ENCODE measurements around the gene ACSM4. TPM values are rescaled to one million over a fixed set of nuclear protein-coding genes. Genes with fewer than 3 reads are reported as not detected.

Gene ACSM4
- total and polyA plus RNA-seq, 9 donors, result not detected

DNA sequence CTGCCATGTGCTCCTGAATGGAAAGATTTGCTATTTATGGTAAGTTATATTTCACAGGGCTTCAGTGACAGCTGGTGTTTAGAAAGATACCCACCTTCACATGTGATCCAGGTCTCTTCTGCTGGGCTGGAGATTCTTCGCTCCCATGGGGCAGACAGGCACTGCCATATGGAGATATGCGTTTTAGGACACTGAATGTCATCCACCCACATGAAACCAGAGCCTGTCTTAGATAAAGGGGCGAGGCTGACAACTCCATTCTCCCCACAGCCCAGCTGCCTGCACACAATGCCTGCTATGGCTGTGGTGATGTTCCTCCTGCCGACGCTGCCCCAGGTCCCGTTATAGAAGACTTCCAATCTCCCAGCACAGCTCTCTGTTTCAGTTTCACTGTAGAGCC is 69.4 kb downstream of the ACSM4 start:
- no peak overlapping the region for H3K27ac ChIP-seq
- no peak for DNase-seq
- no peaks in the 10 kb centered on the region for H3K36me3 ChIP-seq
- TF ChIP-seq POLR2A (IDR thresholded peaks at IDR 0.05) (no peak), CTCF (IDR thresholded peaks at IDR 0.05) (no peak), EP300 (IDR thresholded peaks at IDR 0.05) (no peak)
- 55 to 70% (median 58%) methylated on average over 6 of the region's 6 CpGs for WGBS, 3 donors
- no peaks in the 10 kb centered on the region for H3K27me3 ChIP-seq
- H3K9me3 ChIP-seq, result no peaks in the 10 kb centered on the region
- no peaks in the 10 kb centered on the region for H3K4me1 ChIP-seq (ENCODE audit: insufficient read depth)
- intact Hi-C loops (cut with DNase I), result no loop called here
- H3K4me3 ChIP-seq, result no peak overlapping the region

DNA sequence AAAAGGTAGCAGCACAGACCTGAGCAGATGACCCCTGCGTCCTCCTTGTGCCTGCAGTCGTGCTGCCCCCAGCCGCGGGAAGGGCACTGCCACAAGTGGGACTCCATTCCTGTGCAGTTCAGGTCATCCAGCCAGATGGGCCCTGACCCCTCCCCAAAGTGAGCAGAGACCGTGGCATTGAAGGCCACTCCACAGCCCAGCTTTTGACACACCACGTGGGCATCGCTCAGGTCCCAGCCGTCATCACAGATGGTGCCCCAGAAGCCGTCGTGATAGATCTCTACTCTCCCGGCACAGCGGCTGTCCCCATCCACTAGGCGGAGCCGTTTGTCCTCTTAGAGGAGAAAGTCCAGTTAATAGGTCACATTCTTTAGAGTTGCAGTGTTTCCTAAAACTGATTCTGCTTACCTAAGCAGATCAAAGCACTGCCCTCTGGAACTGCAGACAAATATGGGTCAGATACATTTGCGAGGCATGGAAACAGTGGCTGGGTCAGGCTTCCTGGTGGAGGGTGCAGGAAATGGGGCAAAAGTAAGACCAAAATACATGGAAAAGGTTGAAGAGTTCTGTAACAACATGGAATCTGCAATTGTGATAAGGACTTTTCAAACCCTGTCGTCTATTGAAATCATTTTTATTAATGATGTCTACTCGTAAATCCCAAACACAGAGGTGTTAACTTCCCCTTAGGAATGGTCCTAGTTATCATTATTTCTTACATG is 70.7 kb downstream of the ACSM4 start:
- DNase-seq, result no peak
- Histone ChIP-seq H3K27ac (no peak overlapping the region), H3K4me1 (ENCODE audit: insufficient read depth) (no peaks in the 10 kb centered on the region), H3K4me3 (no peak overlapping the region), H3K36me3 (no peaks in the 10 kb centered on the region), H3K9me3 (no peaks in the 10 kb centered on the region), H3K27me3 (no peaks in the 10 kb centered on the region)
- TF ChIP-seq CTCF (IDR thresholded peaks at IDR 0.05), result no peak
- TF ChIP-seq POLR2A (IDR thresholded peaks at IDR 0.05), result no peak
- no peak for TF ChIP-seq EP300 (IDR thresholded peaks at IDR 0.05)
- intact Hi-C loops (cut with DNase I), result no loop called here
- WGBS, 3 donors, result 34 to 49% (median 40%) methylated on average over 17 of the region's 17 CpGs

DNA sequence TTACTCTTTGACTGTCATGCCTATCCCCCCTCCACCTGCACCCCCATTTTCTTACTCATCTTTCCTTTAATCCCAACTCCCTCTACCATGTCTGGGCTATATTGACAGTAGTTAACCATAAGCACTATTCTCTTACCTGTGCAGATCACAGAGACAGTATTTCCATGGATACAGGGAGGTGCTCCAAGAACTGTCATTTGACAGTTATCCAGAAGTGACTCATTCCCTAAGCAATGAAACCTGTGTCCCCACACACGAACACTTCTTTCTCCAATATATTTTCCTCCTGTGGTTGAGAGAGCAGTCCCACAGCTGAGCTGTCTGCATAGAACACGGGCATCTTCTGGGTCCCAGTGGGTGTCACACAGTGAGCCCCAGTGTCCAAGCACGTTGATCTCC is 71.3 kb downstream of the ACSM4 start:
- Histone ChIP-seq H3K4me1 (ENCODE audit: insufficient read depth) (no peaks in the 10 kb centered on the region), H3K36me3 (no peaks in the 10 kb centered on the region), H3K27me3 (no peaks in the 10 kb centered on the region), H3K9me3 (no peaks in the 10 kb centered on the region), H3K27ac (no peak overlapping the region), H3K4me3 (no peak overlapping the region)
- WGBS, 3 donors, result 66 to 77% (median 70%) methylated on average over 3 of the region's 3 CpGs
- no peak for DNase-seq
- intact Hi-C loops (cut with DNase I), result no loop called here
- TF ChIP-seq POLR2A (IDR thresholded peaks at IDR 0.05) (no peak), CTCF (IDR thresholded peaks at IDR 0.05) (no peak), EP300 (IDR thresholded peaks at IDR 0.05) (no peak)

GRCh38 chr12:7376196-7376595 is 72.3 kb downstream of the ACSM4 start:
- no peaks in the 10 kb centered on the region for H3K36me3 ChIP-seq
- WGBS, 3 donors, result 73 to 84% (median 80%) methylated on average over 1 of the region's 1 CpG
- H3K27me3 ChIP-seq, result no peaks in the 10 kb centered on the region
- no peak for DNase-seq
- TF ChIP-seq CTCF (IDR thresholded peaks at IDR 0.05) (no peak), EP300 (IDR thresholded peaks at IDR 0.05) (no peak), POLR2A (IDR thresholded peaks at IDR 0.05) (no peak)
- no peaks in the 10 kb centered on the region for H3K9me3 ChIP-seq
- intact Hi-C loops (cut with DNase I), result no loop called here
- no peak overlapping the region for H3K4me3 ChIP-seq
- H3K4me1 ChIP-seq (ENCODE audit: insufficient read depth), result no peaks in the 10 kb centered on the region
- H3K27ac ChIP-seq, result no peak overlapping the region

Other genes starting within 250 kb of the ACSM4 start
- gene C1S, start 243.4 kb upstream of the ACSM4 start, total RNA-seq, result 1,000 to 10,000 TPM in 3 of 7 donors, 100 to 1,000 TPM in 4; 499 to 1,495 (median 773) TPM
- 1,000 to 10,000 TPM in 1 of 2 donors, 100 to 1,000 TPM in 1; 952 to 1,168 TPM for gene C1S, start 243.4 kb upstream of the ACSM4 start, polyA plus RNA-seq
- gene C1R, start 211.6 kb upstream of the ACSM4 start, total RNA-seq, result 1,000 to 10,000 TPM in 3 of 7 donors, 100 to 1,000 TPM in 4; 472 to 1,524 (median 759) TPM
- gene C1R, start 211.6 kb upstream of the ACSM4 start, polyA plus RNA-seq, result 1,000 to 10,000 TPM in 1 of 2 donors, 100 to 1,000 TPM in 1; 796 to 1,393 TPM
- gene C1RL, start 194.9 kb upstream of the ACSM4 start, total RNA-seq, result 100 to 1,000 TPM in 4 of 7 donors, 10 to 100 TPM in 3; 48.4 to 160 (median 116) TPM
- 10 to 100 TPM; 73.1 to 88.7 TPM for gene C1RL, start 194.9 kb upstream of the ACSM4 start, polyA plus RNA-seq
- gene RBP5, start 175.2 kb upstream of the ACSM4 start, total RNA-seq, result 10 to 100 TPM in 1 of 7 donors, 1 to 10 TPM in 6; 1.2 to 17.3 (median 3.5) TPM
- gene RBP5, start 175.2 kb upstream of the ACSM4 start, polyA plus RNA-seq, result 1 to 10 TPM; 6.1 to 6.4 TPM
- 100 to 1,000 TPM in 2 of 7 donors, 10 to 100 TPM in 5; 45.4 to 142 (median 68.2) TPM for gene CLSTN3, start 173.7 kb upstream of the ACSM4 start, total RNA-seq
- gene CLSTN3, start 173.7 kb upstream of the ACSM4 start, polyA plus RNA-seq, result 10 to 100 TPM; 28.9 to 59.2 TPM
- 10 to 100 TPM; 23.0 to 71.4 (median 59.8) TPM for gene PEX5, start 114.4 kb upstream of the ACSM4 start, total RNA-seq
- gene PEX5, start 114.4 kb upstream of the ACSM4 start, polyA plus RNA-seq, result 10 to 100 TPM; 28.8 to 35.6 TPM
- gene CD163L1, start 140.1 kb downstream of the ACSM4 start, total RNA-seq, result 1 to 10 TPM in 2 of 7 donors, under 1 TPM in 5; 0.32 to 1.5 (median 0.63) TPM
- 1 to 10 TPM in 1 of 2 donors, under 1 TPM in 1; 0.71 to 4.4 TPM for gene CD163L1, start 140.1 kb downstream of the ACSM4 start, polyA plus RNA-seq
- 100 to 1,000 TPM in 2 of 7 donors, 10 to 100 TPM in 5; 15.2 to 203 (median 58.2) TPM for gene CD163, start 199.7 kb downstream of the ACSM4 start, total RNA-seq
- gene CD163, start 199.7 kb downstream of the ACSM4 start, polyA plus RNA-seq, result 10 to 100 TPM; 33.5 to 83.8 TPM